Rectal smooth muscle tissue (tissue), 1 donor: ENCODE measurements around the gene SERAC1.
A peak's percentile ranks its signal among the peaks of the same experiment; 100 is the strongest.
"Not testable (repeated sequence)": the region's sequence is repeated elsewhere in the genome, so short reads cannot be mapped to it uniquely, and the experiment has no call there.

Experiments used
- H3K27ac ChIP-seq: one replicate; pipeline ENCODE4 v1.7.0; 2013; ENCODE audit warnings: low read depth, low read length, inconsistent platforms
- H3K27me3 ChIP-seq: one replicate; pipeline ENCODE4 v1.7.0; 2013; ENCODE audit warnings: low read length; ENCODE audit not compliant: control insufficient read depth, insufficient read depth
- H3K36me3 ChIP-seq: one replicate; pipeline ENCODE4 v1.7.0; 2013; ENCODE audit warnings: low read length; ENCODE audit not compliant: control insufficient read depth, insufficient read depth
- H3K4me1 ChIP-seq: one replicate; pipeline ENCODE4 v1.7.0; 2013; ENCODE audit warnings: low read length; ENCODE audit not compliant: control insufficient read depth, insufficient read depth
- H3K4me3 ChIP-seq: one replicate; pipeline ENCODE4 v1.7.0; 2013; ENCODE audit warnings: low read length
- H3K9ac ChIP-seq: one replicate; pipeline ENCODE4 v1.7.0; 2013; ENCODE audit warnings: low read length

SERAC1 gene

DNA sequence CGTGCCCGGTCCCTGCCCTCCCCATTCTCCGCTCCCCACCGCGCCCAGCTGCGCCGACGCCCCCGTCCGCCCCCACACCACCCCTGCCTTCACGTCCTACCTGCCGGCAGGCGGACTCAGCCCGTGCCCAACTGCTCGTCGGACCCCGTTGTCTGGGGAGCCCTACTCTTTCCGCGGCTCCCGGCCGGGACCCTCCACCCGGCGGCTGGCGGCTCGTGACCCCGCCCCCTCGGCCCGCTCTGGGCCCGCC lies at the start of gene SERAC1:
Gene SERAC1 (minus strand): TSS at position 223 of the 250 bp plus-strand sequence. CDS start 9,899 bp downstream, outside the sequence.
- Histone ChIP-seq H3K9ac (peak within 1 kb of the TSS; percentile 95), H3K36me3 (peaks cover 2% of the 10 kb centered on the region), H3K27me3 (no peaks in the 10 kb centered on the region), H3K4me3 (peak within 1 kb of the TSS; percentile 98), H3K27ac (peak within 1 kb of the TSS; percentile 93), H3K4me1 (no peaks in the 10 kb centered on the region)

DNA sequence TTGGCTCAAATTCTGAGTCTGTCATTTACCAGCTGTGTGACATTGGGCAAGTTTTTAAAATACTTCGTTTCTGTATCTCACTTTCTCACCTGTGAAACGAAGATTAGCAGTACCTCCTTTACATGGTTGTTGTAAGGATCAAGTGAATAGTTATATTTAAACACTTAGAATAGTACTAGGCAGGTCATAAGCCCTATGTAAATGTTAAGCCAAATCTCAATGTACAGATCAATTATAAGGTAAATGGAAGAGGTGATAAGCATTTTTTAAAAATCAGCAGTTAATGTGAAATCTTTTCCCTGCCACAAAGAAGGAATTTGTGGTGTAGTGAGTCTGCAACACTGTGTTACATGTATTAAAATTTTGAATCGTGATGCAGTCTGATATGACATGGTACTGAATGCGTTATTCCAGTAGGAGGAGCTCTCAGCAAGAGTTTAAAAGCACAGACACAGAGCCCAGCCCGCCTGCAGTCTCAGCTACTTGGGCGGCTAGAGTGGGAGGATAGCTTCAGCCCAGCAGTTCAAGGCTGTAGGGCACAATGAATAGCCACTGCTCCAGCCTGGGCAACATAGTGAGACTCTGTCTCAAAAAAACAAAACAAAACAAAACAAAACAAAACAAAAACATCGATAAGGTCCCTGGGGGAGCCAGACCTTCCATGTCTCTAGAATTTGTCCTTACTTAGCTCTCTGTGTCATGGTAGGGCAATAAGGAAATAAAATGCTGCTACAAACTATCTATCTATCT lies 46.0 kb upstream of the SERAC1 start:
- H3K4me3 ChIP-seq, result no peak overlapping the region
- no peaks in the 10 kb centered on the region for H3K4me1 ChIP-seq
- no peaks in the 10 kb centered on the region for H3K36me3 ChIP-seq
- H3K27ac ChIP-seq, result no peak overlapping the region
- no peaks in the 10 kb centered on the region for H3K27me3 ChIP-seq
- H3K9ac ChIP-seq, result no peak overlapping the region

DNA sequence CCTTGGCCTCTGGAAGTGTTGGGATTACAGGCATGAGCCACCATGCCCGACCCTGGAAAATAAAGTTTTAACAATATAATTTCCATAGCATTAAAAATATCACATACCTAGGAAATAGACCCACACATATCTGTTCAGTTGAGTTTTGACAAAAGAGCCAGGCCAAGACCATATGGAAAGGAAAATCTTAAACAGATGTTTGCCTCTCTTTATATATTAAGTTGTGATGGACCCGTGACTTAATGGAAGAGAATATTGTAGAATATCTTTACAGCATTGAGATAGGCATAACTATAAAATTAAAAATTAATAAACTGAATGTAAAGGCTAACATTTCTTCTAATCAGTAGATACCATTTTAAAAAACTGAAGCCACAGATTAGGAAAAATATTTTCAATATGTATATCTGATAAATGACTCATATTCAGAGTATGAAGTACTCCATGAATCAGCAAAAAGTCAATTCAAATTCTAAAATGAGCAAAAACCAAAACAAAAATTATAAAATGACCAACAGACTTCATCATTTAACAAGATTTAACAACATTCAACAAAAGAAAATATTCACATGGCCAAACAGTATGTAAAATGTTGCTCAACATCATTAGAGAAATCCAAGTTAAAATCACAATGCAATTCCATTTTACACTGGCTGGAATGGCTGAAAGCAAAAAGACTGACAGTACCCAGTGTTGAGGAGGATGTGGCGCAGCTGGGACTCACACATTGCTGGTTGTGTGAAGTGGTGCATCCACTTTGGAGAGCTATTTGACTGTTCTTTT lies 43.4 kb upstream of the SERAC1 start:
- no peaks in the 10 kb centered on the region for H3K4me1 ChIP-seq

DNA sequence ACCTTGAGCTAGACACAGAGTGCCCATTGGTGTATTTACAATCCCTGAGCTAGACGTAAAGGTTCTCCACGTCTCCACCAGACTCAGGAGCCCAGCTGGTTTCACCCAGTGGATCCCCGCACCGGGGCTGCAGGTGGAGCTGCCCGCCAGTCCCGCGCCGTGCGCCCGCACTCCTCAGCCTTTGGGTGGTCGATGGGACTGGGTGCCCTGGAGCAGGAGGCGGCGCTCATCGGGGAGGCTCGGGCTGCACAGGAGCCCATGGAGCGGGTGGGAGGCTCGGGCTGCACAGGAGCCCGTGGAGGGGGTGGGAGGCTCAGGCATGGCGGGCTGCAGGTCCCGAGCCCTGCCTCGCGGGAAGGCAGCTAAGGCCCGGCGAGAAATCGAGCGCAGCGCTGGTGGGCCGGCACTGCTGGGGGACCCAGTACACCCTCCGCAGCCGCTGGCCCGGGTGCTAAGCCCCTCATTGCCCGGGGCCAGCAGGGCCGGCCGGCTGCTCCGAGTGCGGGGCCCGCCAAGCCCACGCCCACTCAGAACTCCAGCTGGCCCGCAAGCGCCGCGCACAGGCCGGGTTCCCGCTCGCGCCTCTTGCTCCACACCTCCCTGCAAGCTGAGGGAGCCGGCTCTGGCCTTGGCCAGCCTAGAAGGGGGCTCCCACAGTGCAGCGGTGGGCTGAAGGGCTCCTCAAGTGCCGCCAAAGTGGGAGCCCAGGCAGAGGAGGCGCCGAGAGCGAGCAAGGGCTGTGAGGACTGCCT lies 41.7 kb upstream of the SERAC1 start:
- H3K27me3 ChIP-seq, H3K4me3 ChIP-seq, H3K4me1 ChIP-seq, H3K36me3 ChIP-seq, H3K27ac ChIP-seq, H3K9ac ChIP-seq: not testable (repeated sequence)

More for the DNA sequence above, 43.4 kb upstream of the SERAC1 start:
- Histone ChIP-seq H3K36me3 (no peaks in the 10 kb centered on the region), H3K4me3 (no peak overlapping the region), H3K27me3 (no peaks in the 10 kb centered on the region), H3K27ac (no peak overlapping the region), H3K9ac (no peak overlapping the region)

DNA sequence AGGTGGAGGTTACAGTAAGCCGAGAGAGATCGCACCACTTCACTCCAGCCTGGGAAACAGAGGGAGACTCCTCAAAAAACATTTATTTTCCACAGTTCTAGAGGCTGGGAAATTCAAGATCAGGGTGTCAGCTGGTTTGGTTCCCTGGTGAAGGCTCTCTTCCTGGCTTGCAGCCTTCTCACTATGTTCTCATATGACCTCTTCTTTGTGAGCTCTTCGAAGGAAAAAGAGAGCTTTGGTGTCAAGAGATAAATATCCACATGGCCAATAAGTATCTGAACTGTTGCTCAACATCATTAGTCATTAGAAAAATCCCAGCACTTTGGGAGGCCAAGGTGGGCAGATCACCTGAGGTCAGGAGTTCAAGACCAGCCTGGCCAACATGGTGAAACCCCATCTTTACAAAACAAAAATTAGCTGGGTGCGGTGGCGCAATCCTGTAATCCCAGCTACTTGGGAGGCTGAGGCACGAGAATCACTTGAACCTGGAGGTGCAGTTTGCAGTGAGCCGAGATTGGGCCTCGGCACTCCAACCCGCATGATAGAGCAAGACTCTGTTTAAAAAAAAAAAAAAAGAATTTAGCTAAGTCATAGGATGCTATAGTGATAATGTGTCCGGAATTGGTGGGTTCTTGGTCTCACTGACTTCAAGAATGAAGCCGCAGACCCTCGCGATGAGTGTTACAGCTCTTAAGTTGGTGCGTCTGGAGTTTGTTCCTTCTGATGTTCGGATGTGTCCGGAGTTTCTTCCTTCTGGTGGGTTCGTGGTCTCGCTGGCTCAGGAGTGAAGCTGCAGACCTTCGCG lies 40.4 kb upstream of the SERAC1 start:
- H3K4me1 ChIP-seq, H3K36me3 ChIP-seq, H3K27ac ChIP-seq: not testable (repeated sequence)

DNA sequence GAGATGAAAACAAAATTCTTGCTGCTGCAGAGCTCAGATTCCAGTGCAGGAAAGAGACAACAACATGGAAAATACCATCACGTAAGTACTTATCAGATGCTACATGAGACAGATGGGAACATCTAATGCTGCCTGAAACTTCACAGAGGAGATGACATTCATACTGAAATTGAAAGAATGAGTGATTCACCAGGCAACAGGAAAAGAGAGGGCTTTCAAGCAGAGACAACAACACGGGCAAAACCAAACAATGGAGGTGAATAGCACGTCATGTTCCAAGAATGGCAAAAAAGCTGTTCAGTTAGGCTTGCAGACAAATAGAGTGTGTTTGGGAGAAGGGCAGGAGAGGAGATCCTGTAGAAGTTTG lies 39.3 kb upstream of the SERAC1 start:
- Histone ChIP-seq H3K27me3 (no peaks in the 10 kb centered on the region), H3K36me3 (no peaks in the 10 kb centered on the region), H3K4me1 (no peaks in the 10 kb centered on the region), H3K27ac (no peak overlapping the region), H3K9ac (no peak overlapping the region), H3K4me3 (no peak overlapping the region)

More for the DNA sequence above, 40.4 kb upstream of the SERAC1 start:
- not testable (repeated sequence) for H3K9ac ChIP-seq, H3K27me3 ChIP-seq, H3K4me3 ChIP-seq

DNA sequence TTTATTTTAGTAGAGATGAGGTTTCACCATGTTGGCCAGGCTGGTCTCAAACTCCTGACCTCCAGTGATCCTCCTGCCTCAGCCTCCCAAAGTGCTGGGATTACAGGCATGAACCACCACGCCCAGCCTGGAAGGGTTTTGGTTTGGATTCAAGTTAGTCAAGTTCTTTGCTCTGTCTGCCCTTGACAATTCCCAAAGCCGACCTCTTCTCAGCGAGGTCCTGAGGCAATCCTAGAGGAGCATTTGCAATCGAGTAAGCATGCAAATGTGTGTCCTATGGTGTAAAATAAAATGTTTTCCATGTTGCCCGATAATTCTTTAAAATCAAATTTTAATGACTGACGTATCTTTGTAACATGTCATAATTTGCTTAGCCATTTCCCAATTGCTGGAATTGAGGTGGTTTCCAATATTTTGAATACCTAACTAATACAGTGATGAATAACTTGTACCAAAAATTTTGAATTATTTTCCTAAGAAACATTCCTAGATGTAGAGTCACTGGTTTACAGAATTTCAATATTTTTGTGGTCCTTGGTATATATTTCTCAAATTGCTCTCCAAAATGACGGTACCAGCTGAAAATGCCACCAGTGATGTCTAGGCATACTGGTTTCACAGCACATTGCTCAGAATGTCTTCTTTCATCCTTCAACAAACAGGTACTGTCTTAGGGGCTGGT lies 38.8 kb upstream of the SERAC1 start:
- H3K27ac ChIP-seq, result no peak overlapping the region
- H3K9ac ChIP-seq, result no peak overlapping the region
- no peaks in the 10 kb centered on the region for H3K27me3 ChIP-seq
- no peaks in the 10 kb centered on the region for H3K36me3 ChIP-seq
- no peak overlapping the region for H3K4me3 ChIP-seq
- H3K4me1 ChIP-seq, result no peaks in the 10 kb centered on the region

DNA sequence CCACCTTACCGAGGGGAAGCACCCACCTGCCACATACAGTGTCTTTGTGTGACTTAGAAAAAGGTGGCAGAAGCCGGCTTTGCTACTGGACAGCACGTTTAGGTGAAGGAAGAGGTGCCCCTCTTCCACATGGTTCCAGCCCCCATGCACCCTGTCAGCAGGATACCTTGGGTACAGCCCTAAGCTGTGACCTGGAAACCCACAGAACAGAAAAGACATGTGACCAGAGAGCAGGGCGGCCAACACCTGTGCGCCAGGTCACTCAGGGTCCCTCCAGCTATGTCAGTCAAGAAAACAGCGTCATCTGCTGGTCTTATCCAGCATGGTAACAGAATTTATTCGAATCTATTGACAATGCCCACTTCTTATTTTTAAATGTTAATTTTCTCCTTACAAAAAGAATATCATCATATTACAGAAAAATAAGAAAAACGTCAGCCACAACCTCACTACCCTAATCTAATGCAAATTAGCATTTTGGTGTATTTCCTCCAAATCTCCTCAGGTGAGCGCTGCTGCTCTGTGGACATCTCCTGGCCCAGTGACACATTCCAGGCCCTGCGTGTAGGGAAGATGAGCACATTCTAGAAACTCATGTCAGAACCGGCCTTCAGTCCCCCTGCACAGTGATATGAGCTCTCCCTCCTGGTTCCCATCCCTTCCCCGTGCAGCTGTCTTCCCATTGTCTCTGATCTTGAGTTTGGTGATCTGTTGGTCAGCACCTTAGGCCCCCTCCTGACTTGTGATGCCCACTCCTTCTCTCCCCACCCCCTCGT lies 37.3 kb upstream of the SERAC1 start:
- H3K4me3 ChIP-seq, result no peak overlapping the region
- H3K36me3 ChIP-seq, result no peaks in the 10 kb centered on the region
- no peaks in the 10 kb centered on the region for H3K27me3 ChIP-seq
- H3K9ac ChIP-seq, result no peak overlapping the region
- no peaks in the 10 kb centered on the region for H3K4me1 ChIP-seq
- H3K27ac ChIP-seq, result no peak overlapping the region

DNA sequence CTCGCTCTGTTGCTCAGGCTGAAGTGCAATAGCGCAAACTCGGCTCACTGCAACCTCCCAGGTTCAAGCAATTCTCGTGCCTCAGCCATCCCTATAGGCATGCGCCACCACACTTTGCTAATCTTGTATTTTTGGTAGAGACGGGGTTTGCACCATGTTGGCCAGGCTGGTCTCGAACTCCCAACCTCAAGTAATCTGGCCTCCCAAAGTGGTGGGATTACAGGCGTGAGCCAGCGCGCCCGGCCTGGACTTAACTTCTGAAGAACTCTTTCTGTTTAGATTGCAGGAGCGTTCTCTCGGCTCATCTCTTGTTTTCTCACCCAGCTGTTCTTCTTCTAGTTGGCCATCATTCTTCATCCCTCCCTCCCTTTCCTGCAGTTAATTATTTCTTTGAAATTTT lies 30.4 kb upstream of the SERAC1 start:
- no peaks in the 10 kb centered on the region for H3K4me1 ChIP-seq
- H3K9ac ChIP-seq, result no peak overlapping the region
- H3K4me3 ChIP-seq, result no peak overlapping the region
- H3K36me3 ChIP-seq, result no peaks in the 10 kb centered on the region
- no peaks in the 10 kb centered on the region for H3K27me3 ChIP-seq
- H3K27ac ChIP-seq, result no peak overlapping the region

DNA sequence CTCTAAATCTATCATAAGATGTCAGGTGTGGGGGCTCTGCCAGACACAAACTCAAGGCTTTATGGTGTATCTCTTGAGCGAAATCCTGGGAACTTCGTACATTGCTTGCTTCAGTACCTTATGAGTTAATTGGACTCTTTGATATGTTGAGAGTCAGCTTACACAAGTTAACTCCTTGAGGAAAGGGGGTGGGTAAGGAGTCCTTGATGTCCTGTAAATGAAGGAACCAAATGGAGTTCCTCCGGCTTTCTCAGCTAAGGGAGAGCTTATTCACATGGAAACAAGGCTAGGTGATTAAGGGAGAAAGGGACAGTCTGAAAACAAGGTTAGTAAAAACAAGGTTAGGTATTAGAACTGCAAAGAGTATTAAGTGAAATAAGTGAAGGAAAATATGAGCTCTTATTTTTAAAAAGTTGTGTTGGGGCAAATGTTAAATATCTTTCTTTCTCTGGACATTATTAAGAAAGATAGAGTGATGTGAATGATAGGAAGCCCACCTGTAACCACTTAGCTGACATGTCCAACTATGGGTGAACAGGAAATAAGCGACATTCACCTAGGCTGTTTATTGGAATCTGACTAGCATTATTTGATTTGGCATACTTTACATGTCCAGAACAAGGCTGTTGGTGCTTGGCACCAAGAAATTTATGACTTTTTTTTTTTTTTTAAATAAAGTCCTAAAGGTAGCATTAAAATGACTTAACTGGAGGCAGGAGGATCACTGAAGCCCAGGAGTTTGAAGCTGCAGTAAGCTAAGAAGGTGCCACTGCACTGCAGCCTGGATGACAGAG lies 26.6 kb upstream of the SERAC1 start:
- no peak overlapping the region for H3K27ac ChIP-seq
- H3K4me3 ChIP-seq, result no peak overlapping the region
- no peak overlapping the region for H3K9ac ChIP-seq
- H3K27me3 ChIP-seq, result no peaks in the 10 kb centered on the region
- H3K4me1 ChIP-seq, result no peaks in the 10 kb centered on the region
- H3K36me3 ChIP-seq, result no peaks in the 10 kb centered on the region

DNA sequence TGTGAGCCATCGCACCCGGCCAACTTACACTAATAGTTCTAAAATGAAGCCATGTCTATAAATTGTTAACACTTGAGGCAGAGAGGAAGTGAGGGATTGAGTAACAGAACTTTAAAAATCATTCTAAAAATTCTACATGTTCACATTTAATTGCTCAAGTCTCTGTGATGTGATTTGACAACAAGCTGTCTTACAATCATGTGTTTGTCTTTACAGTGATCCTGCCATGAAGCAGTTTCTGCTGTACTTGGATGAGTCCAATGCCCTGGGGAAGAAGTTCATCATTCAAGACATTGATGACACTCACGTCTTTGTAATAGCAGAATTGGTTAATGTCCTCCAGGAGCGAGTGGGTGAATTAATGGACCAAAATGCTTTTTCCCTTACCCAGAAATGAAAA lies 23.7 kb upstream of the SERAC1 start:
- H3K27ac ChIP-seq, result no peak overlapping the region
- H3K36me3 ChIP-seq, result no peaks in the 10 kb centered on the region
- H3K4me3 ChIP-seq, result no peak overlapping the region
- no peaks in the 10 kb centered on the region for H3K4me1 ChIP-seq
- H3K9ac ChIP-seq, result no peak overlapping the region
- no peaks in the 10 kb centered on the region for H3K27me3 ChIP-seq
